ENCODE results near the gene SPNS3.

DNA sequence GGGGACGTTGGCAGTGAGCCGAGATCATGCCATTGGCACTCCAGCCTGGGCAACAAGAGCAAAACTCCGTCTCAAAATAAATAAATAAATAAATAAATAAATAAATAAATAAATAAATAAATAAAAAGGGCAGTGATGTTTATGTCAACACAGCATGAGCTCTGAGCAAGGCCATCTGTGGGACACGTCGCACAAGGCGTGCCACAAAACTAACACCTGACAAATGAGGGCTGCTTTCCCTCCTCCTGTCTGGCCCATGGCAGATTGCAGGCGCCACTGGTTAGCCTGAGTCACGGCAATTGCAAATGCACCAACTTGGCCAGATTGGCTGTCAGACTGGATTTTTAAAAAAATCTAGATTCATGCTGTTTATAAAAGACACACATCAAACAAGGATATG is 25.9 kb upstream of the SPNS3 start:
- TF ChIP-seq, protein P1, sequence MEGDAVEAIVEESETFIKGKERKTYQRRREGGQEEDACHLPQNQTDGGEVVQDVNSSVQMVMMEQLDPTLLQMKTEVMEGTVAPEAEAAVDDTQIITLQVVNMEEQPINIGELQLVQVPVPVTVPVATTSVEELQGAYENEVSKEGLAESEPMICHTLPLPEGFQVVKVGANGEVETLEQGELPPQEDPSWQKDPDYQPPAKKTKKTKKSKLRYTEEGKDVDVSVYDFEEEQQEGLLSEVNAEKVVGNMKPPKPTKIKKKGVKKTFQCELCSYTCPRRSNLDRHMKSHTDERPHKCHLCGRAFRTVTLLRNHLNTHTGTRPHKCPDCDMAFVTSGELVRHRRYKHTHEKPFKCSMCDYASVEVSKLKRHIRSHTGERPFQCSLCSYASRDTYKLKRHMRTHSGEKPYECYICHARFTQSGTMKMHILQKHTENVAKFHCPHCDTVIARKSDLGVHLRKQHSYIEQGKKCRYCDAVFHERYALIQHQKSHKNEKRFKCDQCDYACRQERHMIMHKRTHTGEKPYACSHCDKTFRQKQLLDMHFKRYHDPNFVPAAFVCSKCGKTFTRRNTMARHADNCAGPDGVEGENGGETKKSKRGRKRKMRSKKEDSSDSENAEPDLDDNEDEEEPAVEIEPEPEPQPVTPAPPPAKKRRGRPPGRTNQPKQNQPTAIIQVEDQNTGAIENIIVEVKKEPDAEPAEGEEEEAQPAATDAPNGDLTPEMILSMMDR (IDR thresholded peaks at IDR 0.05): no peak
- TF ChIP-seq, protein P2, sequence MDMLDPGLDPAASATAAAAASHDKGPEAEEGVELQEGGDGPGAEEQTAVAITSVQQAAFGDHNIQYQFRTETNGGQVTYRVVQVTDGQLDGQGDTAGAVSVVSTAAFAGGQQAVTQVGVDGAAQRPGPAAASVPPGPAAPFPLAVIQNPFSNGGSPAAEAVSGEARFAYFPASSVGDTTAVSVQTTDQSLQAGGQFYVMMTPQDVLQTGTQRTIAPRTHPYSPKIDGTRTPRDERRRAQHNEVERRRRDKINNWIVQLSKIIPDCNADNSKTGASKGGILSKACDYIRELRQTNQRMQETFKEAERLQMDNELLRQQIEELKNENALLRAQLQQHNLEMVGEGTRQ (IDR thresholded peaks at IDR 0.05): no peak
- TF ChIP-seq ESRRA (IDR thresholded peaks at IDR 0.05; ENCODE audit: borderline replicate concordance, low read length): no peak
- TF ChIP-seq POLR2A (IDR thresholded peaks at IDR 0.05; ENCODE audit: low read length): no peak
- no peak for TF ChIP-seq MYC (IDR thresholded peaks at IDR 0.05; ENCODE audit: borderline replicate concordance, low read length)
- TF ChIP-seq, protein P3, sequence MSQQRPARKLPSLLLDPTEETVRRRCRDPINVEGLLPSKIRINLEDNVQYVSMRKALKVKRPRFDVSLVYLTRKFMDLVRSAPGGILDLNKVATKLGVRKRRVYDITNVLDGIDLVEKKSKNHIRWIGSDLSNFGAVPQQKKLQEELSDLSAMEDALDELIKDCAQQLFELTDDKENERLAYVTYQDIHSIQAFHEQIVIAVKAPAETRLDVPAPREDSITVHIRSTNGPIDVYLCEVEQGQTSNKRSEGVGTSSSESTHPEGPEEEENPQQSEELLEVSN (IDR thresholded peaks at IDR 0.05; ENCODE audit: borderline replicate concordance, low read depth): no peak

Data from A549 (cell line).